ENCODE measurements around the gene RWDD3.

The RWDD3 gene

GRCh38 chr1:95216292-95216990, 17.6 kb upstream of the RWDD3 start:
- CTCF ChIA-PET: interaction anchor here (0.6 kb wide), 1 partner anchor 19 kb away, joined by 3 read pairs; no protein-coding TSS in a partner anchor
- no peak overlapping the region for H3K27ac ChIP-seq (ENCODE audit: extremely low read depth, low read depth, low read length)

GRCh38 chr1:95217371-95217770, 16.6 kb upstream of the RWDD3 start:
- no peak for TF ChIP-seq REPIN1 (tag by site-specific recombination; IDR thresholded peaks at IDR 0.05; ENCODE audit: low read depth)
- TF ChIP-seq ZXDB (tag by site-specific recombination; IDR thresholded peaks at IDR 0.05): no peak
- ChIA-PET POLR2A (no interaction called here), CTCF (interaction anchor here (0.6 to 1.1 kb wide), 2 partner anchors 8 to 116 kb away, joined by 3 read pairs; no protein-coding TSS in a partner anchor)
- Histone ChIP-seq H3K4me3 (ENCODE audit: low read depth, low read length) (no peak overlapping the region), H3K9me3 (ENCODE audit: control insufficient read depth, insufficient read depth, low read depth, low read length) (no peaks in the 10 kb centered on the region), H3K36me3 (ENCODE audit: control insufficient read depth in 2 of 2, insufficient read depth in 1 of 2, low read length in 2 of 2) (no peaks in the 10 kb centered on the region), H3K27ac (ENCODE audit: extremely low read depth, low read depth, low read length) (no peak overlapping the region), H3K4me1 (ENCODE audit: control insufficient read depth, insufficient read depth, low read length) (no peaks in the 10 kb centered on the region)

More at GRCh38 chr1:95216292-95216990, 17.6 kb upstream of the RWDD3 start:
- Histone ChIP-seq H3K4me1 (ENCODE audit: control insufficient read depth, insufficient read depth, low read length) (no peaks in the 10 kb centered on the region), H3K4me3 (ENCODE audit: low read depth, low read length) (no peak overlapping the region), H3K36me3 (ENCODE audit: control insufficient read depth in 2 of 2, insufficient read depth in 1 of 2, low read length in 2 of 2) (no peaks in the 10 kb centered on the region), H3K9me3 (ENCODE audit: control insufficient read depth, insufficient read depth, low read depth, low read length) (no peaks in the 10 kb centered on the region)
- TF ChIP-seq GLIS1 (tag by site-specific recombination; IDR thresholded peaks at IDR 0.05) (no peak), ZNF768 (tag by site-specific recombination; IDR thresholded peaks at IDR 0.05) (no peak), PRDM6 (tag by site-specific recombination; IDR thresholded peaks at IDR 0.05) (no peak), REPIN1 (tag by site-specific recombination; IDR thresholded peaks at IDR 0.05; ENCODE audit: low read depth) (no peak), ZNF488 (tag by site-specific recombination; IDR thresholded peaks at IDR 0.05) (no peak), YY1 (tag by site-specific recombination; IDR thresholded peaks at IDR 0.05) (no peak), KLF1 (tag by site-specific recombination; IDR thresholded peaks at IDR 0.05) (no peak), ZSCAN30 (tag by site-specific recombination; IDR thresholded peaks at IDR 0.05) (no peak), ZNF791 (tag by site-specific recombination; IDR thresholded peaks at IDR 0.05) (no peak), ZNF366 (tag by site-specific recombination; conservative IDR thresholded peaks at IDR 0.05) (no peak), ZBTB11 (tag by site-specific recombination; conservative IDR thresholded peaks at IDR 0.05; ENCODE audit: low read depth) (no peak), ZNF514 (tag by site-specific recombination; IDR thresholded peaks at IDR 0.05) (no peak), HOXC10 (CRISPR knock-in tag; IDR thresholded peaks at IDR 0.05) (no peak)
- TF ChIP-seq, protein P1, sequence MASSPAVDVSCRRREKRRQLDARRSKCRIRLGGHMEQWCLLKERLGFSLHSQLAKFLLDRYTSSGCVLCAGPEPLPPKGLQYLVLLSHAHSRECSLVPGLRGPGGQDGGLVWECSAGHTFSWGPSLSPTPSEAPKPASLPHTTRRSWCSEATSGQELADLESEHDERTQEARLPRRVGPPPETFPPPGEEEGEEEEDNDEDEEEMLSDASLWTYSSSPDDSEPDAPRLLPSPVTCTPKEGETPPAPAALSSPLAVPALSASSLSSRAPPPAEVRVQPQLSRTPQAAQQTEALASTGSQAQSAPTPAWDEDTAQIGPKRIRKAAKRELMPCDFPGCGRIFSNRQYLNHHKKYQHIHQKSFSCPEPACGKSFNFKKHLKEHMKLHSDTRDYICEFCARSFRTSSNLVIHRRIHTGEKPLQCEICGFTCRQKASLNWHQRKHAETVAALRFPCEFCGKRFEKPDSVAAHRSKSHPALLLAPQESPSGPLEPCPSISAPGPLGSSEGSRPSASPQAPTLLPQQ (tag by site-specific recombination; IDR thresholded peaks at IDR 0.05): no peak
- POLR2A ChIA-PET: no interaction called here
